CD4-positive, alpha-beta T cell treated with Interleukin-17A for 1 hour (primary cell): Measurements from ENCODE around the gene TEAD4.

Experiments
- DNase-seq: peaks from one replicate; pipeline ENCODE4 v3.0.0-alpha.2; 2020

TEAD4 gene

DNA sequence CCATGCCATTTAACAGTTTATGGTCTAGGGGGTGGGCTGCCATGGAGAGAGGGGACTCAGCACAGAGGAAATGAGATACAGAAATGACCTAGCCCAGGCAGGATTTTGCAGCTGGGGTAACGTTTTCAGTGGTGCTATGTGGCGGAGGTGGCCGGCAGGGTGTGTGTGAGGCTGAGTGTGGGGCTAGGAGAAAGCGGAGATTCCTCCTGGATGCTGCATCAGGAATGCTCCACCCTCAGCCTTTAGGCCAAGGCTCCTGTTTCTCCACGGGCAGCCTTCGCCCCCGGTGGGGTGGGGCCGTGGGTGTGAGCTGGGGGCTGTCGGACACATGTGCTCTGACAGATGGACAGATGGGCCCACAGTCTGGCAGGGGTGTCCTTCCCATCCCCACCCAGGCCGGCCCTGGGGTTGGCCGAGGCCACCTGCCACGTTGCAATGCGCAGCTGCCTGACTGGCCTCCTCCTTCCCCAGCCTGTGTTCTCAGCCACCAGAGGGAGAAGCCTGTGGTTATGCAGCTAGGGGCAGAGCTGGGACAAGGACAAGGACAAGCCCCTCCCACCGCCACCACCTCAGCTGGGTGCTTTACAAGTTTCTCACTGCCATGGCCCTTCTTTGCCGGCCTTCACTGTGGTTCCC lies 44.3 kb downstream of the TEAD4 start:
- DNase-seq: no peak

DNA sequence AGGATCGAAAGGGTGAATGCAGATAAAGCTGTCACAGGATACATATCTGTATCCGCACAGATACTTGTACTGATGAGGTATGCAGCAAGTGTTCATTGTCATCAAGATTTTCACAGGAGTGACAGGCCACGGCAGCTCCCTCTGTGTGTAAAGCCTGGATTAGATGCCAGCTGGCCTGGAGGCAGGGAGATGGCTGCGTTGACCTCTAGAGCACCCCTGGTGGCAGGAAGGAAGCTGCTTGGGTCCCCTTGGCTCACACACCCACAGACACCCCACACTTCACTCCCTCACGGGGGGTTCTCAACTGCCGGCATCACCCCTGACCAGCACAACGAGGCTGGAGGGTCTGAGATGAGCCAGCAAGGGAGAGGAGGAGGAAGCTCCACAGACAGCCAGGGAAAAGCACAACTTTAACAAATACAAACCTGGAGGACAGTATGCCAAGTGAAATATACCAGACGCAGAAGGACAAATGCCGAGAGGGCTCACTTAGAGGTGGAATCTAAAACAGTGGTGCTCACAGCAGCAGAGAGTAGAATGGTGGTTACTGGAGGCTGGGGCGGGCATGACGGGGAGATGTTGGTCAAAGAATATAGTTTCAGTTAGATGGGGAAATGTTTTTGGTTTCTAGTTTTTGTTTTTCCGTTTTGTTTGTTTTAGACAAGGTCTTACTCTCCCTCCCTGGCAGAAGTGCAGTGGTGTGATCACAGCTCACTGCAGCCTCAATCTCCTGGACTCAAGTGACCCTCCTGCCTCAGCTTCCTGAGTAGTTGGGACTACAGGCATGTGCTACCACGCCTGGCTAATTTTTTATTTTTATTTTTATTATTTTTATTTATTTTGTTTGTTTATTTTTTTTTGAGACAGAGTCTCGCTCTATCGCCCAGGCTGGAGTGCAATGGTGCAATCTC lies 45.7 kb downstream of the TEAD4 start:
- DNase-seq: no peak

DNA sequence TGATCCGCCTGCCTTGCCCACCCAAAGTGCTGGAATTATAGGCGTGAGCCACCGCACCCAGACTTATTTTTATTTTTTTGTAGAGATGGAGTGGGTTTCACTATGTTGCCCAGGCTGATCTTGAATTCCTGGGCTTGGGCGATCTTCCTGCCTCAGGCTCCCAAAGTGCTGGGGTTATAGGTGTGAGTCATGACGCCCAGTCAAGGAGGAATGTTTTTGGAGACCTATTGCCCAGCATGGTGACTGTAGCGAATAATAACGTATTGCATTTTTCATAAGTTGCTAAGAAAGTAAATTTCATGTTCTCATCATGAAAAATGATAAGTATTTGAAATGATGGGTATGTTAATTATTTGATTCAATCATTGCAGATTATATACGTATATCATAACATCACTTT lies 46.5 kb downstream of the TEAD4 start:
- no peak for DNase-seq

DNA sequence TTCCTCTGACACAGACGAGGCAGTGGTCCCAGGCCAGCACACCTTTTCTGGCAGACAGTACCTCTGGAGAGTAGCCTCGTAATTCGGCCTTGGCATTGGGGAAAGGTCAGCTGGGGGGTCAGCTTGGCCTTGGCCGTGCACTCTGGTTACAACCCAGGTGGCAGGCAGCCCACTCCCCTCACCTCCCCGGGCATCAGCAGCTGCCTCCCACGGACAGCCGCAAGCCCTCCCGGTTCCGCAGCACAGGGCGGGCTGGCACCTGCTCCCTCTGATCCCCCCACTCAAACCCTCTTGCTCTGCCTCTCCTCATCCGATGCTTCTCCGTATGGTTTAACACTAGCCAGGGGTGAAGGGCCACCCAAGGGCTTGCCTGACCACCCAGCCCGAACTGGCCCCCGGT lies 50.6 kb downstream of the TEAD4 start:
- no peak for DNase-seq

DNA sequence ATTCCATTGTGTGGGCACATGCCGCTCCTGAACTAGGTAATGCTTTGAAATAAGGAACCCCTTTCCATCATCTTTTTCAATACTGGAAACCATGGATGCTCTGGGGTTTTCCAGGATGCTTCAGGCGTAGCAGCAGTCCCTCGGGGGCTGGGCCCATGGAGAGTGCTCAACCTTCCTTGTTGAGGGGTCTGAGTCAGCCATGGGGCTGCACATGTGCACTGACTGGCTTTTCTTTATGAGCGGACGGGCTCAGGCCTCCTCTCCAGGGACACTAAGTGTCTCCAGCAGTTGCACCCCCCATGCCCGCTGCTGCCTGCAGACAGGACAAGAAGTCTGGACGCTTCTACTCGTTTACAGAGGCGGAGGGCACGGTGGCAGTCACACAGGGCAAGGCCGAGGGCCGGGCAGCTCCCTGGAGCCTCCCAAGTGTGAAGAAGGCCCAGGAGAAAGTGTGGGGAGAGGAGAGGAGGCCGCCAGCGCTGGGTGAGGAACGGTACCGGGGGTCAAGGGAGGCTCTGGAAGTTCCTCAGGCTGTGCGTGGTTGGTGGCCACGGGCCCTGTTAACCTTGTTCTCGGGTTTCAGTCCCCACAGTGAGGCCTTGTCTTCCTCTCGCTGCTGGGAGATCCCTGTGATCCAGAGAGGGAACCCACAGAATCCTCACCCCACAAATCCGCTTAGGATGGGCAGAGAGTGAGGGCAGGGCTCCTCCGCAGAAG lies 51.2 kb downstream of the TEAD4 start:
- DNase-seq: no peak

DNA sequence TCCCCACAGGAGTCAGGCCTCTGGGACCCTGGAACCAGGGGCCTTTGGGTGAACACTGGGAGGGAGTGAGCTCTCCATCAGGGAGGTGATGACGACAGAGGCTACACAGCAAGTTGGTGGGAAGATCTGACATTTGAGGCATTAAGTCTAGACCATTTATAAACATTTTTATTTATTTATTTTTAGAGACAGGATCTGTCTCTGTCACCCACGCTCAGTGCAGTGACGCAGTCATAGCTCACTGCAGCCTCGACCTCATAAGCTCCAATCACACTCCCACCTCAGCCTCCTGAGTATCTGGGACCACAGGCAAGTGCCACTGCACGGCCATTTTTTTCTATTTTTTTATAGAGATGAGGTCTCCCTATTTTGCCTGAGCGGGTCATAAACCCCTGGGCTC lies 53.6 kb downstream of the TEAD4 start:
- DNase-seq: no peak

DNA sequence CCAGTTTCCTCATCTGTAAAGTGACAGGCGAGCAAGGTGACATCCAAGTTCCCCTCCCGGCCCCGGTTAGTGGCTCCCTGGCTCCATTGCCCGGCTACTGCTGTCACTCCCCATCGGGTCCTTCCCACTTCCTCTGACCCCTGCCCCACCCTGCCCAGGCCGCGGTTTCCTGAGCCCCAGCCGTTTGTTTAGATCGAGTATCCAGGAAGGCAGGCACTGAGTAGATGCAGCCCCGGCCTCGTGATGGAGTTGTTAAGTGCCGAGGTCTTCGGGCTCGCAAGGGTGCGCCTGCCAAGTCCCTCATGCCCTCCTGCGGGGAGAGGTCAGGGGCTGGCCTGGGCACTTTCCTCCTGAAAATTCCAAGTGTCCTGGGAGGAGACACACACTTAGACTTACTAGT lies 55.4 kb downstream of the TEAD4 start:
- no peak for DNase-seq

DNA sequence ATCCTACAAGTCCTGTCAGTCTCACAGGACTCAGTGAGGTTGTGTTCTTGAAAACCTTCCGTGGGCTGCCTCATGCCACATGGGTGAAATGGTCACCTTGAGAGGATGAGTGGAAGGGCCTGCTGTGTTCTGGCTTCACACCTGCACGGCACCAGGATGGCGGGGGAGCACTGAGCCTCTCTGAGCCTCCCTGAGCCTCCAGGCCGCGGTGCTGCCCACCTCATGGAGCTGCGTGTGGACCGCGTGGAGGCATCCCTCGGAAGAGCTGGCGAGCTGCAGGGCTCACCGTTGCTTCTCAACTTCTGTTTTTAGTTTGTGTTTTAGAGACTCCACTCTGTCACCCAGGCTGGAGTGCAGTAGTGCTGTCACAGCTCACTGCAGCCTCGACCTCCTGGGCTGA lies 56.2 kb downstream of the TEAD4 start:
- DNase-seq: no peak

DNA sequence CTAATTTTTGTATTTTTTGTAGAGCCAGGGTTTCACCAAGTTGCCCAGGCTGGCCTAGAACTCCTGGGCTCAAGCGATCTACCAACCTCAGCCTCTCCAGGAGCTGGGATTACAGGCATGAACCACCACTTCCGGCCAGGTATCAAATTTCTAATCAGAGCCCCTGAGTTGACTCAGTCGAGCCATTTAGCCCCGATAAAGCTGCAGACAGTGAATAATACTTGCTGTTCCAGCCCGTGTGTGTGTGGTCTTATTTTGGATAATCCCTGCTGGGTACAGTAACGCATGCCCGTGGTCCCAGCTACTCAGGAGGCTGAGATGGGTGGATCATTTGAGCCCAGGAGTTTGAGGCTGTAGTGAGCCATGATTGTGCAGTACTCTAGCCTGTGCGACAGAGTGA lies 57.0 kb downstream of the TEAD4 start:
- no peak for DNase-seq

DNA sequence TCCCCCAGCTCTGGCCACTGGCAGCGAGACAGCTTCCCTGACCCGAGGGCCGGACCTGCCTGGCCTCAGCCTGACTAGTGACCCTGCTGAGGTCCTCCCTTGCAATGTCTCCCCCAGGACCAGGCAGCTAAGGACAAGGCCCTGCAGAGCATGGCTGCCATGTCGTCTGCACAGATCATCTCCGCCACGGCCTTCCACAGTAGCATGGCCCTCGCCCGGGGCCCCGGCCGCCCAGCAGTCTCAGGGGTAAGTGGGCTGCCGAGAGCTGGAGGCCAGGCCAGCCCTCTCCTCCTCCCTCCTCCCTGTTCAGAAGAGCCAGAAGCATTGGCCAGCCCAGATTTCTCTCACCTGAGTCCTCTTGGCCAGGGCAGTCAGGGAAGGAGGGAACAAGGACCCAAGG lies 58.1 kb downstream of the TEAD4 start:
- no peak for DNase-seq

DNA sequence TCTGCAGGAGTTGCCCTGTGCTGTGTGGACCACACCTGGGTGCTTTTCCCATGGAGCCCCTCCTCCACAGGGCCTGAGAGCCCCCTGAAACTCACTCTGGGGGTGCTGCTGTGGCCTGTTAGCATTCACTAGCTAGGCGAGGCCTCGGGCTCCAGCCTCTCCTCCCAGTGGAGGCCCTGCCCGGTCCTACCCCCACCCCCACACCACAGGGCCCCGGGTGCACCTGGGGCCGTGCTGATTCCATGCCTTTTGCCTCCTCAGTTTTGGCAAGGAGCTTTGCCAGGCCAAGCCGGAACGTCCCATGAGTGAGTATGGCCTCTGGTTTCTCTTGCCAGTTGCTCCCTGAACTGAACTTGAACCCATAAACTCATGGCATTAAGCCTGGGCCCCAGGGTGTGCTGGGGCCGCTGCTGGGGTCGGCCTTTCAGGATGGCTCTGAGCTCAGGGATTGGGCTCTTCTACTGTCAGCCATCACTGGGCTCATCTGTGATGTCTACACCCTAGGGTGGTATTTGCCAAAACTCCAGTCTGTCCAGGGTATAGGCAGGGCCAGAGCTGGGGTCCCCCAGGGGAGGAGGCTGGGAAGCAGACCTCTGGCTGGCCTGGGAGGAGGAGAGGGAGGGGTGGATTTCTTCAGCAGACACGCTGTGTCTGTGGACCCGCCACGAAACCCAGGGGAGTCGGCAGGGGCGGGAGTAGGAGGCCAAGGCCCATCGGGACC lies 59.2 kb downstream of the TEAD4 start:
- DNase-seq: no peak

DNA sequence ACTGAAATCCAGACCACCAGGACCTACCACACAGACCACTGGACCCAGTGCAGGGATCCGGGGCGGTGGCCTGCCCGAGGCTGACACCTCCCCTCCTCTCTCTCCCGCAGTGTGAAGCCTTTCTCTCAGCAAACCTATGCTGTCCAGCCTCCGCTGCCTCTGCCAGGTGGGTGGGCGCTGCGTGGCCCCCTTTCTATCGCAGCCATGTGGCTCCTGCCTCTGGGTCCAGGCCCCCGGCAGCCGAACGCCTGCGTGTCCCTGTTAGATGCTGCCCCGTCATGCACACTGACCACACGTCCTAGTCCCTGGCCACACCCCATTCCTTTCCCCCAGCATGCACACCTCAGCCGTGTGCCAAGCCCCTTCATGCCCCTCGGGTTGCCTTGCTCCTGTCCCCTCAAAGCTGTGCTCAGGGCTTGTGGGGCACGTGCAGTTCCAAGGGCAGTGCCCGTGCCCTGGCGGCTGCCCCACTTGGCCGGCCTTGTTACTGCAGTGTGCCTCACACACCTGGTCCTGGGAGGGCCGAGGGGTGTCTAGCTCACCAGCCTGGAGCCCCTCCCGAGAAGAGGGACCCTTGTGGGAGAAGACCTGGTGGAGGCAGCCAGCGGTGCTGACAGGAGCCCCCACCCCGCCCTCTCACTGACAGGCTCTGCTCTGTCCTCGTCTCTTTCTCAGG lies 59.9 kb downstream of the TEAD4 start:
- DNase-seq: no peak

DNA sequence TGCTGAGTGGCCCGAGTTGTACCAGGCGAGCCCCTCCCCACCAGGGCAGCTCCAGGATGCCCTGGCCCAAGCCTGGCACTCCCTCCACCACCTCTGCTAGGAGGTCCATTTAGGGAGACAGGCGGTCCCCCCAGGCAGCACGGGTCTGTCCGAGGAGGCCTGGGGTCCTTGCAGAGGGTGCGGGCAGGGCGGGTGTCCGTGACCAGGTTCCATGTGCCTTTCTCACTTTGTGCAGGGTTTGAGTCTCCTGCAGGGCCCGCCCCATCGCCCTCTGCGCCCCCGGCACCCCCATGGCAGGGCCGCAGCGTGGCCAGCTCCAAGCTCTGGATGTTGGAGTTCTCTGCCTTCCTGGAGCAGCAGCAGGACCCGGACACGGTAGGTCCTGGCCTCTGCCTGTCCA lies 61.2 kb downstream of the TEAD4 start:
- no peak for DNase-seq

DNA sequence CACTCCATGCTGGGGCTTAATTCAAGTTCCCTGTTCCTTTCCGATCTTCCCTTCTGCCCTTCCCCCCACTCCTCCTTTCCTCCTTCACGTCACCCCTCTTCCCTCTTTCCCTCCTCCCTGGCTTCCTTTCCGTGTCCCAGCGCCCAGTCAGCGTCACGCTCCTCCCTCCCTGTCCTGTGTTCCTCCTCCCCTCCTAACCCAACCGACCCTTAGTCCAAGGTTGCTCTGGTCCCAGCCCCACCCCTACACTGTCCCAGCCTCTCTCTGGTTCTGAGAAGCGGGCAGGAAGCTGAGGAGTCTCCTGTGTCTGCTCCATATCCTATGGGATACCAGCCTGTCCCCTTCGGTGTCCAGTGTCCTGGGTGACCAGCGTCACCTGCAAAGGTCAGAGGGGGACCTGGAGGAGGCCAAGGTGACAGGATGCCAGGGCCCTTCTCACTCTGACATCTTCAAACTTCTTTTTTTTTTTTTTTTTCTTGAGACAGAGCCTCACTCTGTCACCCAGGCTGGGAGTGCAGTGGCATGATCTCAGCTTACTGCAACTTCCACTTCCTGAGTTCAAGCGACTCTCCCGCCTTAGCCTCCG lies 61.7 kb downstream of the TEAD4 start:
- no peak for DNase-seq

DNA sequence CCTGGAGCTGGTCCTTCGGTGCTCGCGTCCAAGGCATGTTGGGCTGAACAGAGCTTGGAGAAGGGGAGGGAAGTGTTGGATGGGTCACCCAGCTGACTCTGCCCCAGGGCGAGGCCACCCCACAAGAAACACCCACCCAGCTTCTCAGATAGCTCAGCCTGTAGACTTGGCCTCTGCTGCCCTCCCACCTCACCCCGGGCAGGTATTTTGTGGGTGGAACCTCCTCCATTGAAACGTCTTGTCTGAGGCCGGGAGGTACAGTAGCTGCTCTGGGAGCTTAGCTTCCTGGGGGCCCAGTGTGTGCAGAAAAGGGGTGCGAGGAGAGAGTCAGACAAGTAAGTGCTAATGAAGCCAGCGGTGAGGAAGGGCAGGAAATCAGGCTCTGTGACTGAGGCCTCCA lies 63.2 kb downstream of the TEAD4 start:
- DNase-seq: no peak

DNA sequence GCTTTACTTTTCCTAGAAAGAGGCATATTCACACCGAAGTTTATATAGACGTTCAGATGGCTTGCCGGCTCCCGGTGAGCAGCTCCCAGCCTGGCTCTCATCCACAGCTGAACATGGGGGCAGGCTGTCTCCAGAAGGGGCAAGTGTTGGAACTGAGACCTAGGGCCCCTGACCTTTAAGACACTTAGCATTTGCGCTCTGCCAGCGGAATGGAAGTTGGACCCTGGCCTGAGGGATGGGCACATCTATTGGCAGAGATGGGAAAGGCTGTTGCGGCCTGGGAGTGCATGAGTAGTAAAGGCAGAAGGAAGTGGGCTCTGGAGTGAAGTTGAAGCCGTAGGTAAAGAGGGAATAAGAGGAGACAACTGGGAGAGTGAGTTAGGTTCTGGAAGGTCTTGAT lies 63.8 kb downstream of the TEAD4 start:
- no peak for DNase-seq

DNA sequence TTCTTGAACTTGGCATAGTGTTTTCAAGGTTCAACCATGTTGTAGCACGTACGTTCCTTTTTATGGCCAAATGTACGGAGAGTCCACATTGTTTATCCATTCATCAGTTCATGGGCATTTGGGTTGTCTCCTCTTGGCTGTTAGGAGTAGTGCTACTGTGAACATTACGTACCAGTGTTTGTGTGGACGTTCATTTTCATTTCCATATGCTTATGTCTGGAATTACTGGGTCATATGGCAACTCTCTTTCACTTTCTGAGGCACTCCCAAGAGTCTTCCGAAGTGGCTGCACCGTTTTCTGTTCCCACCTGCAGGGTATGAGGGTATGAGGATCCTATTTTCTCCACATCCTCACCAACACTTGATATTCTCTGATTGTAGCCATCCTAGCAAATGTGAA lies 68.9 kb downstream of the TEAD4 start:
- DNase-seq: no peak

DNA sequence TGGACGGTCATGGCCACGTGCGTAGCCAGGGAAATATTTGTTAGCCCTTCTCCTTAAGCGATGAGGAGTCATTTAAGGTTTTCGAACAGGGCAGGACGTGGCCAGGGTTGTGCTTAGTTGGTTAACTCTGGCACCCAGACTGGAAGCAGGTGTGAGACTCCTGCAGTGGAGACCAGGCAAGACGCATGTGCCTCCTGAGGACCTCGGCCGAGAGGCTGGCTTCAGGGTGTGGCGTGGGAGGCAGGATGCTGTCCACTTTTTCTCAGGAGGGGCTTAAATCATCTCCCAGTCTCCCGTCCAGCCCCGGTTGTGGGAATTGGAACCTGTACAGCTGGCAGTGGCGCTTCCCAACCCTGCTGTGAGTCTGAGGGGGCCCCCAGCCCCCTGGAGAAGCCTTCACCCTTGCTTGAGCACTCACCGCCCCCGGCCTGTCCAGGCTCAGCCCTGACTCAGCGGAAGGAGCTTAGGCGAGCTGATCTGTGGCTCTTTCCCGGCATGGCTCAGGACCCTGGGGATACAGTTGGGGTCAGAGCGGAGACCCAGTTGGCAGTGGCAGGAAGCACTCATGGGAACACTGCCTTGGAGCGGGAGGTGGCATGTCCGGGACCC lies 71.7 kb downstream of the TEAD4 start:
- DNase-seq: no peak

DNA sequence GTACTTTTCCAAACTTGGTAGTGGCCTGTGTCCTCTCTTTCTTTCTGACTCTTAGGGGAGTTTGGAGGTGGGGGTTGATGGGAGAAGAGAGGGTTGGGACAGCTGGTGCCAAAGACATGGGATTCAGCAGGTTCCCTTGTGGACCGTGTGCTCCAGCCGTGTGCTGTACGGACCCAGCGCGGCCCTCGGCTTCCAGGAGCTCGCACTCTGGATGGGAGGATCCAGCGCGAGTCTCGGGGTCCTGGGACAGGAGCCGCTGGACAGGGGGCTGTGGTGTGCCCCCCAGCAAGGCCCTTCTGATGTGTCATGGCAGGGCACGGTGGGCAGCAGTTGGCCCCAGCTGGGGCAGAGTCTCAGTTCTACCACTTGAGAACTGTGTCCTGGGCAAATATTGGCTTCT lies 73.0 kb downstream of the TEAD4 start:
- no peak for DNase-seq

DNA sequence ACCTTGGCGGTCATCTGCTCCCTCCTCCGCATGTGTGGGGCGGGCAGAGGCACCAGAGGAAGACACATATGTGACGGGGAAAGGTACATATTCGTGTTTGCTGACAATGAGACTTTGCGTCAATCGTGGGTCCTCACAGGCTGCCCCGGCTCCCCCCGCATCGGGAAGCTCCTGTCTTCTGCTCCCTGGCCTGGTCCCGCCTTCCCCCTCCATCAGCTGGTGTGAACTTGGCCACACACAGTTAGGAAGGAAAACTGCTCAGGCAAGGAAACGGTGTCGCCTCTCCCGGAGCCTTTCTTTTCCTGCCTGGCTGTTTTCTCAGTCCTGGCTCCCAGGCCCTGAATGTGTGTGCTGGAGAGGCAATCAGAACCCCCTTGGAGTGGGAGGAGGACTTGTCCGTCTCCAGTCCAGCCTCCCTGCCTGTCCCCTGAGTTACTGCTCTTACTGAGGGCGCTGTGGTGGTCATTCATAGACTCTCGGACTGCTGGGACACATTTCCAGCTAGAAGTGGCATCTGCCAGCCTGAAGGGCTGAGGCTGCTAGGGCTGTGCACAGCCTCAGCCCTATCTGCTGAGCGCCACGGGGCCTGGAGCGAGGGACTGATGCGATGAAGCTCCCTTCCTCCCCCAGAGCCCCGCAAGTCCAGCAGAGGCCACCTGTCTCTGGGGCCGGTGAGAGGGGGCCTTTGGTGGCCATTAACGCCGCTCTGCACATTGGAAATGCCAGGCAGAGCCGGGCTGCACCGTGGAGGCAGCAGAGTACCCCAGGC lies 73.8 kb downstream of the TEAD4 start:
- no peak for DNase-seq

DNA sequence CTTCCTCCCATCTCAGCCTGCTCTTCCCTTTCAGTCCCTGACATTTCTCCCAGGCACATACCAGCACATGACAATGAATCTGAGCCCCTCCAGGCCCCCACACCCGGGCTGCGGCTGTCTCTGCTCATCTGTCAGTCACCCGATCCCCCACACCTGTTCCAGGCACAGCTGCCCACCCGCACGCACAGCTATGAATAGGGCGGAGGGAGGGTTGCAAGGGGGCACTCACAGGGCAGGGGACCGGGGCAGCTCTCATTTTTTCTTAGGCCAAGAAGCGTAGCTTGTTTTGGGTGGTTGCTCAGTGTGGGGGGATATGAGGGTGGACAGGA lies 74.3 kb downstream of the TEAD4 start:
- DNase-seq: no peak
